Measurements from ENCODE around the gene ARMH1. TPM values are rescaled to one million over a fixed set of nuclear protein-coding genes. Genes with fewer than 3 reads are reported as not detected.
"Not testable (repeated sequence)": the region's sequence is repeated elsewhere in the genome, so short reads cannot be mapped to it uniquely, and the experiment has no call there.

Gene ARMH1
- total RNA-seq, 1 donor from 2014 or later = 0.70 TPM

- intact Hi-C loops (cut with DNase I) = no loop called here
- no peak for DNase-seq (ENCODE audit: low spot score)
Measured at GRCh38 chr1:44684525-44684924, 10.0 kb downstream of the ARMH1 start.

- no peak for DNase-seq (ENCODE audit: low spot score)
- intact Hi-C loops (cut with DNase I) = no loop called here
Measured at GRCh38 chr1:44685218-44685617, 10.7 kb downstream of the ARMH1 start.

- intact Hi-C loops (cut with DNase I) = no loop called here
- DNase-seq (ENCODE audit: low spot score) = no peak
Measured at GRCh38 chr1:44685881-44686280, 11.4 kb downstream of the ARMH1 start.

GRCh38 chr1:44688760-44689446 is 14.4 kb downstream of the ARMH1 start:
- no peak for DNase-seq (ENCODE audit: low spot score)
- intact Hi-C loops (cut with DNase I) = no loop called here

GRCh38 chr1:44689447-44689765 is 14.9 kb downstream of the ARMH1 start:
- no peak for DNase-seq (ENCODE audit: low spot score)

GRCh38 chr1:44693159-44693558 is 18.6 kb downstream of the ARMH1 start:
- DNase-seq (ENCODE audit: low spot score) = no peak
- intact Hi-C loops (cut with DNase I) = no loop called here

More at GRCh38 chr1:44689447-44689765, 14.9 kb downstream of the ARMH1 start:
- intact Hi-C loops (cut with DNase I) = no loop called here

- DNase-seq (ENCODE audit: low spot score) = no peak
- intact Hi-C loops (cut with DNase I) = no loop called here
Measured at GRCh38 chr1:44693900-44694299, 19.4 kb downstream of the ARMH1 start.

GRCh38 chr1:44694863-44695478 is 20.5 kb downstream of the ARMH1 start:
- no peak for DNase-seq (ENCODE audit: low spot score)
- intact Hi-C loops (cut with DNase I) = no loop called here

GRCh38 chr1:44695671-44696070 is 21.2 kb downstream of the ARMH1 start:
- intact Hi-C loops (cut with DNase I) = no loop called here
- no peak for DNase-seq (ENCODE audit: low spot score)

GRCh38 chr1:44696101-44696500 is 21.6 kb downstream of the ARMH1 start:
- intact Hi-C loops (cut with DNase I) = no loop called here
- no peak for DNase-seq (ENCODE audit: low spot score)

- intact Hi-C loops (cut with DNase I) = no loop called here
- DNase-seq (ENCODE audit: low spot score) = peak; percentile 79
Measured at GRCh38 chr1:44696789-44697345, 22.4 kb downstream of the ARMH1 start.

GRCh38 chr1:44698138-44698537 is 23.6 kb downstream of the ARMH1 start:
- no peak for DNase-seq (ENCODE audit: low spot score)
- intact Hi-C loops (cut with DNase I) = no loop called here

- DNase-seq (ENCODE audit: low spot score); intact Hi-C loops (cut with DNase I): not testable (repeated sequence)
Measured at GRCh38 chr1:44699375-44699774, 24.9 kb downstream of the ARMH1 start.

GRCh38 chr1:44700573-44700972 is 26.1 kb downstream of the ARMH1 start:
- DNase-seq (ENCODE audit: low spot score) = no peak
- intact Hi-C loops (cut with DNase I) = no loop called here

GRCh38 chr1:44701141-44701573 is 26.6 kb downstream of the ARMH1 start:
- intact Hi-C loops (cut with DNase I) = no loop called here
- DNase-seq (ENCODE audit: low spot score) = no peak

- intact Hi-C loops (cut with DNase I) = no loop called here
- DNase-seq (ENCODE audit: low spot score) = no peak
Measured at GRCh38 chr1:44705470-44705869, 31.0 kb downstream of the ARMH1 start.

GRCh38 chr1:44705938-44706337 is 31.4 kb downstream of the ARMH1 start:
- DNase-seq (ENCODE audit: low spot score) = no peak
- intact Hi-C loops (cut with DNase I) = no loop called here

- no peak for DNase-seq (ENCODE audit: low spot score)
- intact Hi-C loops (cut with DNase I) = no loop called here
Measured at GRCh38 chr1:44707112-44707881, 32.8 kb downstream of the ARMH1 start.

- intact Hi-C loops (cut with DNase I) = no loop called here
- DNase-seq (ENCODE audit: low spot score) = no peak
Measured at GRCh38 chr1:44707959-44708831, 33.7 kb downstream of the ARMH1 start.
